Keratinocyte (primary cell): ENCODE results near the gene CRHR2. TPM values are rescaled to one million over a fixed set of nuclear protein-coding genes. Genes with fewer than 3 reads are reported as not detected.

Experiments
- DNase-seq: peaks from one replicate; pipeline ENCODE4 v3.0.0-alpha.2; 2011; ENCODE audit warnings: low read depth, missing footprints, low spot score
- FAIRE-seq: peaks from 2 replicates; lab custom pipeline; 2011; peaks lifted over from hg19 to GRCh38; lab: Jason Lieb, UNC
- H2AFZ ChIP-seq: 2 replicates; pipeline ENCODE4 v1.6.0; 2012; ENCODE audit warnings: low read length, control low read depth, inconsistent platforms; ENCODE audit not compliant: control insufficient read depth
- H3K27ac ChIP-seq: 2 replicates; pipeline ENCODE4 v1.5.1; 2011; ENCODE audit warnings: low read length; ENCODE audit not compliant: control insufficient read depth, insufficient read depth
- H3K27me3 ChIP-seq: 3 replicates; pipeline ENCODE4 v1.6.0; 2011; ENCODE audit warnings: low read length; ENCODE audit not compliant: control insufficient read depth, insufficient read depth; ENCODE audit errors: extremely low read depth
- H3K36me3 ChIP-seq, 2 experiments: 2 replicates in 1 of 2; 3 replicates in 1 of 2; pipeline ENCODE4 v1.5.1; 2011; ENCODE audit warnings: low read length in 2 of 2, mild to moderate bottlenecking in 1 of 2; ENCODE audit not compliant: control insufficient read depth in 2 of 2, insufficient read depth in 2 of 2; ENCODE audit errors: extremely low read depth in 1 of 2
- H3K4me1 ChIP-seq: 3 replicates; pipeline ENCODE4 v1.5.1; 2011; ENCODE audit warnings: low read length; ENCODE audit not compliant: control insufficient read depth, insufficient read depth; ENCODE audit errors: extremely low read depth
- H3K4me2 ChIP-seq: 3 replicates; pipeline ENCODE4 v1.6.0; 2011; ENCODE audit warnings: low read depth, low read length; ENCODE audit not compliant: control insufficient read depth, insufficient read depth; ENCODE audit errors: extremely low read depth
- H3K4me3 ChIP-seq, 3 experiments: fragments of 200-600 bp in 1 of 3; sonication (generic) in 1 of 3; 2 replicates in 2 of 3; 3 replicates in 1 of 3; pipeline ENCODE4 v1.5.1; 2011 to 2016; ENCODE audit warnings: low read length in 3 of 3, mild to moderate bottlenecking in 3 of 3, control low read depth in 2 of 3, inconsistent platforms in 1 of 3, low read depth in 1 of 3, mixed read lengths in 1 of 3, mixed run types in 1 of 3, moderate library complexity in 1 of 3; ENCODE audit not compliant: control insufficient read depth in 2 of 3, insufficient read depth in 2 of 3; ENCODE audit errors: extremely low read depth in 1 of 3
- H3K79me2 ChIP-seq: 2 replicates; pipeline ENCODE4 v1.6.0; 2012; ENCODE audit warnings: low read length; ENCODE audit not compliant: control insufficient read depth, insufficient read depth
- H3K9ac ChIP-seq: 3 replicates; pipeline ENCODE4 v1.6.0; 2011; ENCODE audit warnings: low read length; ENCODE audit not compliant: control insufficient read depth, insufficient read depth; ENCODE audit errors: extremely low read depth
- H3K9me1 ChIP-seq: 3 replicates; pipeline ENCODE4 v1.6.0; 2011; ENCODE audit warnings: low read length; ENCODE audit not compliant: control insufficient read depth, insufficient read depth; ENCODE audit errors: extremely low read depth
- H3K9me3 ChIP-seq: 2 replicates; pipeline ENCODE4 v1.5.1; 2012; ENCODE audit warnings: low read depth, low read length; ENCODE audit not compliant: control insufficient read depth
- H4K20me1 ChIP-seq: 3 replicates; pipeline ENCODE4 v1.6.0; 2011; ENCODE audit warnings: low read length; ENCODE audit not compliant: control insufficient read depth, insufficient read depth; ENCODE audit errors: extremely low read depth
- CTCF ChIP-seq, 3 experiments: IDR thresholded peaks in 1 of 3; conservative IDR thresholded peaks in 1 of 3; optimal IDR thresholded peaks in 1 of 3; 2 replicates in 2 of 3; 3 replicates in 1 of 3; pipeline versions ENCODE3 to v1.5.1; 2011; ENCODE audit warnings: low read length in 3 of 3, mild to moderate bottlenecking in 3 of 3, moderate library complexity in 2 of 3, control low read depth in 1 of 3, inconsistent platforms in 1 of 3; ENCODE audit not compliant: insufficient read depth in 2 of 3; ENCODE audit errors: extremely low read depth in 1 of 3
- EZH2 ChIP-seq: IDR thresholded peaks from one replicate; pipeline ENCODE4 v1.6.1; 2012; ENCODE audit warnings: inconsistent platforms, mild to moderate bottlenecking, low read length, moderate library complexity
- dilution Hi-C: fragments of 300-500 bp; cut with MboI; formaldehyde crosslinking; loops from one replicate; pipeline ENCODE4 v1.7.0; 2020; ENCODE audit warnings: low sequenced_read_pairs; ENCODE audit not compliant: extremely low pct_ligation_motif_present
- polyA plus RNA-seq, 5 experiments: library from polyadenylated mRNA; depleted of rRNA in 3 of 5; stranded (reverse) in 3 of 5; stranded (forward) in 1 of 5; unstranded in 1 of 5; fragments of >200 nt; gene quantifications; 1 replicate in 1 of 5; 2 replicates in 3 of 5; 3 replicates in 1 of 5; pipeline versions ENCODE4 v1.2.1 to v1.2.3, GENCODE V29; 2011 to 2012; ENCODE audit warnings: missing spikeins in 2 of 5, low read depth in 1 of 5, low replicate concordance in 1 of 5

The CRHR2 gene
- polyA plus RNA-seq, 1 donor (not counting 4 experiments of a cell fraction or from before 2014, with no cell fraction given) = not detected

- dilution Hi-C loops = loop anchor here (25.0 kb wide), 1 partner anchor 91 kb away; no protein-coding TSS in a partner anchor
- Histone ChIP-seq H3K79me2 (no peaks in the 10 kb centered on the region), H3K27me3 (no peaks in the 10 kb centered on the region), H3K36me3 (peaks cover 2 to 13% of the 10 kb centered on the region in 2 experiments), H3K27ac (no peak overlapping the region), H4K20me1 (no peaks in the 10 kb centered on the region), H3K9ac (no peak overlapping the region), H3K4me3 (no peak overlapping the region), H3K4me1 (no peaks in the 10 kb centered on the region), H2AFZ (no peak overlapping the region), H3K9me3 (no peaks in the 10 kb centered on the region), H3K9me1 (no peaks in the 10 kb centered on the region), H3K4me2 (no peak overlapping the region)
- FAIRE-seq = no peak
- no peak for TF ChIP-seq EZH2
- no peak for TF ChIP-seq CTCF (optimal IDR thresholded peaks at IDR 0.05 in 1 of 3, IDR thresholded peaks at IDR 0.05 in 1 of 3, conservative IDR thresholded peaks at IDR 0.05 in 1 of 3; ENCODE audit: extremely low read depth in 1 of 3, insufficient read depth in 2 of 3, low read length in 3 of 3)
- no peak for DNase-seq
These were observed 36.1 kb downstream of the CRHR2 start for GRCh38 chr7:30646154-30646553.

GRCh38 chr7:30645661-30646060, 36.6 kb downstream of the CRHR2 start:
- dilution Hi-C loops = loop anchor here (25.0 kb wide), 1 partner anchor 92 kb away; no protein-coding TSS in a partner anchor

More at GRCh38 chr7:30645661-30646060, 36.6 kb downstream of the CRHR2 start:
- H3K4me3 ChIP-seq = no peak overlapping the region
- no peak for FAIRE-seq
- peaks cover 2 to 13% of the 10 kb centered on the region in 2 experiments for H3K36me3 ChIP-seq
- no peaks in the 10 kb centered on the region for H3K79me2 ChIP-seq
- no peak overlapping the region for H3K27ac ChIP-seq
- no peaks in the 10 kb centered on the region for H3K9me1 ChIP-seq
- H4K20me1 ChIP-seq = no peaks in the 10 kb centered on the region
- no peak overlapping the region for H3K9ac ChIP-seq
- H2AFZ ChIP-seq = no peak overlapping the region
- no peak for TF ChIP-seq CTCF (optimal IDR thresholded peaks at IDR 0.05 in 1 of 3, IDR thresholded peaks at IDR 0.05 in 1 of 3, conservative IDR thresholded peaks at IDR 0.05 in 1 of 3; ENCODE audit: extremely low read depth in 1 of 3, insufficient read depth in 2 of 3, low read length in 3 of 3)
- TF ChIP-seq EZH2 = no peak
- no peaks in the 10 kb centered on the region for H3K27me3 ChIP-seq
- no peaks in the 10 kb centered on the region for H3K9me3 ChIP-seq
- DNase-seq = no peak
- H3K4me2 ChIP-seq = no peak overlapping the region
- H3K4me1 ChIP-seq = no peaks in the 10 kb centered on the region
